Activated T-cell treated with anti-CD3 and anti-CD28 coated beads, Interleukin-2, amount 50 U/mL, for 72 hours (primary cell): Measurements from ENCODE around the gene PBX1. TPM values are rescaled to one million over a fixed set of nuclear protein-coding genes. Genes with fewer than 3 reads are reported as not detected.

Experiments used
- ATAC-seq, 2 donors: fragments of 150-1000 bp; cut with Tn5 transposase; replicated peaks in 1 of 2; 2 replicates each; pipeline ENCODE4 v1.10.0; 2021; ENCODE audit warnings: moderate library complexity in 2 of 2, mild to moderate bottlenecking in 1 of 2
- DNase-seq, 2 donors: peaks; one replicate each; pipeline ENCODE4 v3.0.0; 2021 to 2022; ENCODE audit warnings: mixed read lengths in 1 of 2
- H3K27ac Mint-ChIP-seq: one replicate; pipeline ENCODE4 v1.8.0; 2022; ENCODE audit warnings: mild to moderate bottlenecking, moderate library complexity, mixed read lengths
- H3K27me3 Mint-ChIP-seq: one replicate; pipeline ENCODE4 v1.8.0; 2022; ENCODE audit warnings: low read depth, mixed read lengths
- H3K36me3 Mint-ChIP-seq, 2 donors: one replicate each; pipeline ENCODE4 v1.8.0; 2022; ENCODE audit warnings: mixed read lengths in 2 of 2, mild to moderate bottlenecking in 1 of 2; ENCODE audit not compliant: insufficient read depth in 2 of 2
- H3K4me1 Mint-ChIP-seq: one replicate; pipeline ENCODE4 v1.8.0; 2022; ENCODE audit warnings: low read depth, mixed read lengths
- H3K4me3 Mint-ChIP-seq, 2 donors: one replicate each; pipeline ENCODE4 v1.8.0; 2022; ENCODE audit warnings: mild to moderate bottlenecking in 2 of 2, mixed read lengths in 2 of 2, moderate library complexity in 2 of 2
- H3K9me3 Mint-ChIP-seq, 2 donors: one replicate each; pipeline ENCODE4 v1.8.0; 2022; ENCODE audit warnings: mixed read lengths in 2 of 2
- total RNA-seq, 2 donors: library from RNA; stranded (reverse); gene quantifications; one replicate each; pipeline ENCODE4 v1.2.3, GENCODE V29; 2022

Gene PBX1
- total RNA-seq, 2 donors from 2014 or later = 0.62 to 0.74 TPM

- ATAC-seq = no peak
- Mint-ChIP-seq H3K4me1 (no peaks in the 10 kb centered on the region), H3K27me3 (no peaks in the 10 kb centered on the region), H3K36me3 (peaks cover 1 to 3% of the 10 kb centered on the region in 2 donors), H3K27ac (no peak overlapping the region), H3K4me3 (no peak overlapping the region), H3K9me3 (peaks cover 4 to 13% of the 10 kb centered on the region in 2 donors)
- no peak for DNase-seq
Measured at GRCh38 chr1:164667600-164667999, 108.6 kb downstream of the PBX1 start.

GRCh38 chr1:164668491-164669400 lies 109.8 kb downstream of the PBX1 start:
- ATAC-seq (no peak), DNase-seq (no peak)
- H3K4me3 Mint-ChIP-seq = no peak overlapping the region
- H3K27me3 Mint-ChIP-seq = no peaks in the 10 kb centered on the region
- H3K9me3 Mint-ChIP-seq = peaks cover 4 to 9% of the 10 kb centered on the region in 2 donors
- H3K36me3 Mint-ChIP-seq = peaks cover 1 to 3% of the 10 kb centered on the region in 2 donors
- no peaks in the 10 kb centered on the region for H3K4me1 Mint-ChIP-seq
- H3K27ac Mint-ChIP-seq = no peak overlapping the region

- no peak for ATAC-seq
- no peak for DNase-seq
- Mint-ChIP-seq H3K4me1 (no peaks in the 10 kb centered on the region), H3K9me3 (peaks cover 4 to 6% of the 10 kb centered on the region in 2 donors), H3K27me3 (no peaks in the 10 kb centered on the region), H3K36me3 (peaks cover 1 to 3% of the 10 kb centered on the region in 2 donors), H3K27ac (no peak overlapping the region), H3K4me3 (no peak overlapping the region)
Measured at GRCh38 chr1:164670026-164670425, 111.0 kb downstream of the PBX1 start.

- H3K36me3 Mint-ChIP-seq = peaks cover 1 to 3% of the 10 kb centered on the region in 2 donors
Measured at GRCh38 chr1:164670786-164671185, 111.8 kb downstream of the PBX1 start.

GRCh38 chr1:164671323-164671965 lies 112.5 kb downstream of the PBX1 start:
- H3K36me3 Mint-ChIP-seq = peaks cover 1 to 3% of the 10 kb centered on the region in 2 donors
- H3K27me3 Mint-ChIP-seq = no peaks in the 10 kb centered on the region
- no peaks in the 10 kb centered on the region for H3K4me1 Mint-ChIP-seq
- H3K4me3 Mint-ChIP-seq = no peak overlapping the region
- DNase-seq = no peak
- ATAC-seq = no peak
- H3K9me3 Mint-ChIP-seq = peaks cover 4 to 6% of the 10 kb centered on the region in 2 donors
- no peak overlapping the region for H3K27ac Mint-ChIP-seq

More at GRCh38 chr1:164670786-164671185, 111.8 kb downstream of the PBX1 start:
- Mint-ChIP-seq H3K27ac (no peak overlapping the region), H3K4me1 (no peaks in the 10 kb centered on the region), H3K4me3 (no peak overlapping the region), H3K27me3 (no peaks in the 10 kb centered on the region), H3K9me3 (peaks cover 4 to 6% of the 10 kb centered on the region in 2 donors)
- DNase-seq (no peak), ATAC-seq (no peak)

GRCh38 chr1:164671966-164672571 lies 113.1 kb downstream of the PBX1 start:
- no peak for ATAC-seq
- H3K9me3 Mint-ChIP-seq = peaks cover 4 to 6% of the 10 kb centered on the region in 2 donors
- no peaks in the 10 kb centered on the region for H3K4me1 Mint-ChIP-seq
- H3K36me3 Mint-ChIP-seq = peaks cover 1 to 3% of the 10 kb centered on the region in 2 donors
- no peak overlapping the region for H3K4me3 Mint-ChIP-seq
- no peak for DNase-seq
- no peak overlapping the region for H3K27ac Mint-ChIP-seq
- no peaks in the 10 kb centered on the region for H3K27me3 Mint-ChIP-seq

GRCh38 chr1:164672588-164672987 lies 113.6 kb downstream of the PBX1 start:
- ATAC-seq = no peak

GRCh38 chr1:164673584-164674214 lies 114.7 kb downstream of the PBX1 start:
- Mint-ChIP-seq H3K9me3 (peaks cover 4 to 6% of the 10 kb centered on the region in 2 donors), H3K36me3 (peaks cover 1 to 3% of the 10 kb centered on the region in 2 donors), H3K4me1 (no peaks in the 10 kb centered on the region), H3K4me3 (no peak overlapping the region), H3K27me3 (no peaks in the 10 kb centered on the region), H3K27ac (no peak overlapping the region)
- DNase-seq (no peak), ATAC-seq (no peak)

More at GRCh38 chr1:164672588-164672987, 113.6 kb downstream of the PBX1 start:
- H3K9me3 Mint-ChIP-seq = peaks cover 4 to 6% of the 10 kb centered on the region in 2 donors
- H3K27me3 Mint-ChIP-seq = no peaks in the 10 kb centered on the region
- no peak overlapping the region for H3K27ac Mint-ChIP-seq
- no peaks in the 10 kb centered on the region for H3K4me1 Mint-ChIP-seq
- H3K4me3 Mint-ChIP-seq = no peak overlapping the region
- DNase-seq = no peak
- H3K36me3 Mint-ChIP-seq = peaks cover 1 to 3% of the 10 kb centered on the region in 2 donors

- DNase-seq = peak; percentile 4 to 7
- ATAC-seq = no peak
- no peak overlapping the region for H3K4me3 Mint-ChIP-seq
- no peaks in the 10 kb centered on the region for H3K27me3 Mint-ChIP-seq
- H3K4me1 Mint-ChIP-seq = no peaks in the 10 kb centered on the region
- H3K27ac Mint-ChIP-seq = no peak overlapping the region
- no peaks in the 10 kb centered on the region for H3K36me3 Mint-ChIP-seq
- no peaks in the 10 kb centered on the region for H3K9me3 Mint-ChIP-seq
Measured at GRCh38 chr1:164675342-164675904, 116.4 kb downstream of the PBX1 start.

GRCh38 chr1:164678136-164678700 lies 119.2 kb downstream of the PBX1 start:
- Mint-ChIP-seq H3K27ac (no peak overlapping the region), H3K9me3 (no peaks in the 10 kb centered on the region), H3K4me1 (no peaks in the 10 kb centered on the region), H3K36me3 (no peaks in the 10 kb centered on the region), H3K4me3 (no peak overlapping the region), H3K27me3 (no peaks in the 10 kb centered on the region)
- ATAC-seq (no peak), DNase-seq (no peak)

- Mint-ChIP-seq H3K9me3 (no peaks in the 10 kb centered on the region), H3K4me3 (no peak overlapping the region), H3K27me3 (no peaks in the 10 kb centered on the region), H3K27ac (no peak overlapping the region), H3K36me3 (no peaks in the 10 kb centered on the region), H3K4me1 (no peaks in the 10 kb centered on the region)
- no peak for ATAC-seq
- DNase-seq = no peak
Measured at GRCh38 chr1:164682570-164682969, 123.6 kb downstream of the PBX1 start.

GRCh38 chr1:164683235-164683634 lies 124.3 kb downstream of the PBX1 start:
- no peaks in the 10 kb centered on the region for H3K4me1 Mint-ChIP-seq
- no peaks in the 10 kb centered on the region for H3K36me3 Mint-ChIP-seq
- ATAC-seq (no peak), DNase-seq (no peak)
- no peak overlapping the region for H3K27ac Mint-ChIP-seq
- no peak overlapping the region for H3K4me3 Mint-ChIP-seq
- no peaks in the 10 kb centered on the region for H3K27me3 Mint-ChIP-seq
- peaks cover 0 to 2% of the 10 kb centered on the region in 2 donors for H3K9me3 Mint-ChIP-seq
